ENCODE results near the gene ATG16L1. TPM values are rescaled to one million over a fixed set of nuclear protein-coding genes. Genes with fewer than 3 reads are reported as not detected.

ATG16L1 gene
- total and polyA plus RNA-seq, 2 donors (not counting 3 experiments of a cell fraction or from before 2014, with no cell fraction given) = 18.1 to 29.8 TPM

- BruUV-seq (replicated peaks) = no TSS peak
- Histone ChIP-seq H4K20me1 (replicated peaks; ENCODE audit: control insufficient read depth, extremely low read depth, insufficient read depth, low read length) (no peaks in the 10 kb centered on the region), H3K4me2 (ENCODE audit: insufficient read depth, low read length) (no peak overlapping the region), H3K4me3 (replicated peaks in 1 of 3; ENCODE audit: insufficient read depth in 1 of 3, low read depth in 1 of 3, low read length in 3 of 3) (no peak overlapping the region), H3K9me1 (replicated peaks; ENCODE audit: control insufficient read depth, extremely low read depth, insufficient read depth, low read length) (no peaks in the 10 kb centered on the region), H3K9ac (replicated peaks; ENCODE audit: extremely low read depth, insufficient read depth, low read length) (no peak overlapping the region), H3K27ac (ENCODE audit: insufficient read depth, low read depth, low read length) (no peak overlapping the region), H3K36me3 (ENCODE audit: control insufficient read depth in 2 of 2, extremely low read depth in 1 of 2, insufficient read depth in 2 of 2, low read length in 2 of 2) (no peaks in the 10 kb centered on the region), H3K27me3 (ENCODE audit: control insufficient read depth in 2 of 2, insufficient read depth in 2 of 2, low read length in 2 of 2) (peaks cover 3% of the 10 kb centered on the region in 2 experiments), H2AFZ (ENCODE audit: low read depth, low read length) (no peak overlapping the region), H3K4me1 (ENCODE audit: control insufficient read depth, extremely low read depth, insufficient read depth, low read length) (no peaks in the 10 kb centered on the region), H3K9me3 (replicated peaks; ENCODE audit: control insufficient read depth, insufficient read depth, low read length) (no peaks in the 10 kb centered on the region), H3K79me2 (ENCODE audit: control insufficient read depth, insufficient read depth, low read length) (no peaks in the 10 kb centered on the region)
- TF ChIP-seq EZH2 (IDR thresholded peaks at IDR 0.05; ENCODE audit: borderline replicate concordance, low read depth, low read length, severe bottlenecking) = no peak
- TF ChIP-seq FOS (IDR thresholded peaks at IDR 0.05; ENCODE audit: borderline replicate concordance, insufficient read depth, low read length) = no peak
- no peak for TF ChIP-seq MAX (IDR thresholded peaks at IDR 0.05; ENCODE audit: insufficient read depth, insufficient read length)
- TF ChIP-seq JUN (IDR thresholded peaks at IDR 0.05; ENCODE audit: borderline replicate concordance, insufficient read depth, insufficient read length, low read depth) = no peak
- TF ChIP-seq GATA2 (IDR thresholded peaks at IDR 0.05; ENCODE audit: insufficient read depth, insufficient read length, low read depth, low read length) = no peak
- TF ChIP-seq POLR2AphosphoS5 (IDR thresholded peaks at IDR 0.05; ENCODE audit: insufficient read depth, low read depth, low read length) = no peak
- TF ChIP-seq POLR2A (IDR thresholded peaks at IDR 0.05; ENCODE audit: low read depth, low read length) = no peak
- TF ChIP-seq, protein P1, sequence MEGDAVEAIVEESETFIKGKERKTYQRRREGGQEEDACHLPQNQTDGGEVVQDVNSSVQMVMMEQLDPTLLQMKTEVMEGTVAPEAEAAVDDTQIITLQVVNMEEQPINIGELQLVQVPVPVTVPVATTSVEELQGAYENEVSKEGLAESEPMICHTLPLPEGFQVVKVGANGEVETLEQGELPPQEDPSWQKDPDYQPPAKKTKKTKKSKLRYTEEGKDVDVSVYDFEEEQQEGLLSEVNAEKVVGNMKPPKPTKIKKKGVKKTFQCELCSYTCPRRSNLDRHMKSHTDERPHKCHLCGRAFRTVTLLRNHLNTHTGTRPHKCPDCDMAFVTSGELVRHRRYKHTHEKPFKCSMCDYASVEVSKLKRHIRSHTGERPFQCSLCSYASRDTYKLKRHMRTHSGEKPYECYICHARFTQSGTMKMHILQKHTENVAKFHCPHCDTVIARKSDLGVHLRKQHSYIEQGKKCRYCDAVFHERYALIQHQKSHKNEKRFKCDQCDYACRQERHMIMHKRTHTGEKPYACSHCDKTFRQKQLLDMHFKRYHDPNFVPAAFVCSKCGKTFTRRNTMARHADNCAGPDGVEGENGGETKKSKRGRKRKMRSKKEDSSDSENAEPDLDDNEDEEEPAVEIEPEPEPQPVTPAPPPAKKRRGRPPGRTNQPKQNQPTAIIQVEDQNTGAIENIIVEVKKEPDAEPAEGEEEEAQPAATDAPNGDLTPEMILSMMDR (IDR thresholded peaks at IDR 0.05; ENCODE audit: extremely low read depth in 1 of 2, insufficient read depth in 1 of 2, low read depth in 1 of 2, low read length in 2 of 2) = no peak
- no peak for TF ChIP-seq MYC (IDR thresholded peaks at IDR 0.05; ENCODE audit: low read depth, low read length)
- DNase-seq (ENCODE audit: low read depth, low spot score) (no peak), FAIRE-seq (no peak)
- intact Hi-C loops (cut with micrococcal nuclease) = no loop called here
- dilution Hi-C loops (cut with MboI; ENCODE audit: extremely low pct_ligation_motif_present, low sequenced_read_pairs) = no loop called here
- CTCF ChIA-PET = interaction anchor here (0.7 kb wide), 1 partner anchor 28 kb away, joined by 3 read pairs; no protein-coding TSS in a partner anchor
- POLR2A ChIA-PET = no interaction called here
Observed at GRCh38 chr2:233325256-233325655, 73.8 kb downstream of the ATG16L1 start.
